Nasal cavity respiratory epithelium epithelial cell of viscerocranial mucosa (primary cell): Measurements from ENCODE around the gene VEGFB. TPM values are rescaled to one million over a fixed set of nuclear protein-coding genes. Genes with fewer than 3 reads are reported as not detected.

ENCODE experiments used
- total RNA-seq: library from RNA; depleted of rRNA; stranded (reverse); fragments of >200 nt; gene quantifications from 2 replicates; pipeline ENCODE4 v1.2.3, GENCODE V29; 2014

VEGFB gene
- total RNA-seq, 1 donor from 2014 or later, result 22.2 TPM

Other genes starting within 250 kb of the VEGFB start
- gene OTUB1, start 248.1 kb upstream of the VEGFB start, total RNA-seq, result 43.6 and 44.1 TPM in 2 replicates
- 0.14 and 0.34 TPM in 2 replicates for gene FLRT1, start 198.7 kb upstream of the VEGFB start, total RNA-seq
- 19.4 and 26.3 TPM in 2 replicates for gene MACROD1, start 68.5 kb upstream of the VEGFB start, total RNA-seq
- gene STIP1, start 48.4 kb upstream of the VEGFB start, total RNA-seq, result 101 and 162 TPM in 2 replicates
- 0.34 and 0.71 TPM in 2 replicates for gene FERMT3, start 27.9 kb upstream of the VEGFB start, total RNA-seq
- gene TRPT1, start 8.4 kb upstream of the VEGFB start, total RNA-seq, result 12.4 and 13.7 TPM in 2 replicates
- gene NUDT22, start 8.3 kb upstream of the VEGFB start, total RNA-seq, result 39.4 and 69.4 TPM in 2 replicates
- gene DNAJC4, start 4.0 kb upstream of the VEGFB start, total RNA-seq, result 10.3 and 16.2 TPM in 2 replicates
- gene FKBP2, start 6.5 kb downstream of the VEGFB start, total RNA-seq, result 47.3 and 103 TPM in 2 replicates
- 145 and 308 TPM in 2 replicates for gene PPP1R14B, start 12.4 kb downstream of the VEGFB start, total RNA-seq
- 26.7 and 46.3 TPM in 2 replicates for gene PLCB3, start 16.9 kb downstream of the VEGFB start, total RNA-seq
- 35.6 and 76.6 TPM in 2 replicates for gene BAD, start 50.1 kb downstream of the VEGFB start, total RNA-seq
- 4.4 and 11.0 TPM in 2 replicates for gene GPR137, start 51.3 kb downstream of the VEGFB start, total RNA-seq
- gene KCNK4, start 56.7 kb downstream of the VEGFB start, total RNA-seq, result not detected in 2 replicates
- gene CATSPERZ, start 65.8 kb downstream of the VEGFB start, total RNA-seq, result 0.14 and 0.34 TPM in 2 replicates
- gene ESRRA, start 70.9 kb downstream of the VEGFB start, total RNA-seq, result 85.4 and 102 TPM in 2 replicates
- gene TRMT112, start 83.0 kb downstream of the VEGFB start, total RNA-seq, result 120 and 340 TPM in 2 replicates
- gene PRDX5, start 83.5 kb downstream of the VEGFB start, total RNA-seq, result 188 and 482 TPM in 2 replicates
- gene CCDC88B, start 105.6 kb downstream of the VEGFB start, total RNA-seq, result 2.1 and 2.7 TPM in 2 replicates
- 44.1 and 54.2 TPM in 2 replicates for gene RPS6KA4, start 124.6 kb downstream of the VEGFB start, total RNA-seq